SK-N-SH treated with all-trans-retinoic acid at 6 μM for 48 hours (cell line): ENCODE measurements around the gene APOBEC3H.

Source experiments
- ATAC-seq: fragments of 200-7000 bp; cut with Tn5 transposase; 3 replicates; pipeline ENCODE4 v1.9.1; 2020; ENCODE audit warnings: mild to moderate bottlenecking, moderate library complexity
- ARNTL ChIP-seq: fragments of 450-650 bp; formaldehyde crosslinking; IDR thresholded peaks from 2 replicates; pipeline ENCODE4 v1.5.0; 2020; ENCODE audit warnings: low read depth, mild to moderate bottlenecking, moderate library complexity, borderline replicate concordance
- CSDC2 ChIP-seq: fragments of 250-450 bp; sonication (Bioruptor Pico); IDR thresholded peaks from 2 replicates; pipeline ENCODE4 v1.5.0; 2020; ENCODE audit warnings: mild to moderate bottlenecking, moderate library complexity
- ESRRG ChIP-seq: fragments of 250-450 bp; sonication (Bioruptor Pico); IDR thresholded peaks from 2 replicates; pipeline ENCODE4 v1.6.1; 2021; ENCODE audit warnings: mild to moderate bottlenecking
- GLIS3 ChIP-seq: fragments of 250-450 bp; sonication (Bioruptor Pico); IDR thresholded peaks from 2 replicates; pipeline ENCODE4 v1.5.0; 2020; ENCODE audit warnings: mild to moderate bottlenecking, moderate library complexity
- SNAI2 ChIP-seq: fragments of 250-450 bp; sonication (Bioruptor Pico); IDR thresholded peaks from 2 replicates; pipeline ENCODE4 v1.5.0; 2020; ENCODE audit warnings: mild to moderate bottlenecking, moderate library complexity
- TOX ChIP-seq: fragments of 250-450 bp; sonication (Bioruptor Pico); IDR thresholded peaks from 2 replicates; pipeline ENCODE4 v1.8.0; 2021; ENCODE audit warnings: mild to moderate bottlenecking, moderate library complexity, borderline replicate concordance
- ZC3H10 ChIP-seq: fragments of 250-450 bp; sonication (Bioruptor Pico); IDR thresholded peaks from 2 replicates; pipeline ENCODE4 v1.5.1; 2021; ENCODE audit warnings: mild to moderate bottlenecking, moderate library complexity
- ZFP3 ChIP-seq: fragments of 250-450 bp; sonication (Bioruptor Pico); IDR thresholded peaks from 2 replicates; pipeline ENCODE4 v1.5.0; 2020; ENCODE audit warnings: mild to moderate bottlenecking, moderate library complexity
- ZFP30 ChIP-seq: fragments of 450-650 bp; formaldehyde crosslinking; IDR thresholded peaks from 2 replicates; pipeline ENCODE4 v1.5.0; 2022; ENCODE audit warnings: mild to moderate bottlenecking, moderate library complexity
- ZNF565 ChIP-seq: fragments of 450-650 bp; formaldehyde crosslinking; conservative IDR thresholded peaks from 2 replicates; pipeline ENCODE4 v1.5.0; 2020; ENCODE audit warnings: low read depth, mild to moderate bottlenecking, moderate library complexity
- ZNF70 ChIP-seq: fragments of 450-650 bp; formaldehyde crosslinking; IDR thresholded peaks from 2 replicates; pipeline ENCODE4 v1.5.0; 2020; ENCODE audit warnings: mild to moderate bottlenecking, moderate library complexity
- ZNF8 ChIP-seq: fragments of 450-650 bp; formaldehyde crosslinking; IDR thresholded peaks from 2 replicates; pipeline ENCODE4 v1.5.0; 2020; ENCODE audit warnings: mild to moderate bottlenecking, moderate library complexity
- TF ChIP-seq, protein P1 (sequence below): fragments of 250-450 bp; sonication (Bioruptor Pico); IDR thresholded peaks from 2 replicates; pipeline ENCODE4 v1.5.1; 2020; ENCODE audit warnings: low read depth, mild to moderate bottlenecking, moderate library complexity
- TF ChIP-seq, protein P2 (sequence below): fragments of 250-450 bp; sonication (Bioruptor Pico); IDR thresholded peaks from 2 replicates; pipeline ENCODE4 v1.5.0; 2020; ENCODE audit warnings: mild to moderate bottlenecking, moderate library complexity
- TF ChIP-seq, protein P3 (sequence below): fragments of 250-450 bp; sonication (Bioruptor Pico); IDR thresholded peaks from 2 replicates; pipeline ENCODE4 v1.8.0; 2020; ENCODE audit warnings: mild to moderate bottlenecking, moderate library complexity, borderline replicate concordance
- TF ChIP-seq, protein P4 (sequence below): fragments of 250-450 bp; sonication (Bioruptor Pico); IDR thresholded peaks from 2 replicates; pipeline ENCODE4 v1.8.0; 2021; ENCODE audit warnings: low read depth, mild to moderate bottlenecking, moderate library complexity, borderline replicate concordance

APOBEC3H gene

DNA sequence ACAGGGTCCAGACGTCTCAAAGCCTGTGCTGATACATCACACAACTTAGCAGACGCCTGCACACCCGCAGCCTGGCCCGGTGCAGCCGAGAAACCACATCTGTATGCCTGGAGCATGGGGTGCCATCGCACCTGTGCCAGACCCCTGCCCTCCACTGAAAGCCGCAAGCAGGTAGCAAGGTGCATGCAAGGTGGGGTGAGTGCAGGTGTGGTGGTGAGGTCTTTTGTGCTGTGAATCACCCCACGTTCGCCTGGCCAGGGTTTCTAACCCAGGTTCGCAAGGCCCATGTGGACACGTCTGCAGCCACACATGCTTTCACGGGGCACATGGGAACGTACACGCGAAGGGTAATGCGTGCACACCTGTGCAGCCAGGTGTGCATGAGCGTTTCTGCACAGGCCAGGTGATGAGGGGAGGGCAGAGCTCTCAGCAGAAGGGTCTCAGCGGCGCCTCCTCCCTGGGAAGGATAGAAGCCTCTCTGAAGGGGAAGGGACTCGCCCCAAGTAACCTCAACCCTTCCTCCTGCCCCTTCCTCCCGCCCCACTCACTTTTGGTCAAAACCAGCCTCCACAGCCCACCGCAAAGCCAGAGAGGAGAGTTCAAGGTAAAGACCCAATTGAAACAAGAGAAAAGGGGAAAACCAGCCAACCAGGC lies 36.0 kb downstream of the APOBEC3H start:
- no peak for ATAC-seq
- TF ChIP-seq TOX (CRISPR knock-in tag) = no peak
- TF ChIP-seq, protein P1, sequence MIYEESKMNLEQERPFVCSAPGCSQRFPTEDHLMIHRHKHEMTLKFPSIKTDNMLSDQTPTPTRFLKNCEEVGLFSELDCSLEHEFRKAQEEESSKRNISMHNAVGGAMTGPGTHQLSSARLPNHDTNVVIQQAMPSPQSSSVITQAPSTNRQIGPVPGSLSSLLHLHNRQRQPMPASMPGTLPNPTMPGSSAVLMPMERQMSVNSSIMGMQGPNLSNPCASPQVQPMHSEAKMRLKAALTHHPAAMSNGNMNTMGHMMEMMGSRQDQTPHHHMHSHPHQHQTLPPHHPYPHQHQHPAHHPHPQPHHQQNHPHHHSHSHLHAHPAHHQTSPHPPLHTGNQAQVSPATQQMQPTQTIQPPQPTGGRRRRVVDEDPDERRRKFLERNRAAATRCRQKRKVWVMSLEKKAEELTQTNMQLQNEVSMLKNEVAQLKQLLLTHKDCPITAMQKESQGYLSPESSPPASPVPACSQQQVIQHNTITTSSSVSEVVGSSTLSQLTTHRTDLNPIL (CRISPR knock-in tag) = no peak
- TF ChIP-seq ZFP30 (CRISPR knock-in tag) = no peak
- TF ChIP-seq ESRRG (CRISPR knock-in tag) = no peak
- TF ChIP-seq ZNF8 (CRISPR knock-in tag) = no peak
- TF ChIP-seq, protein P2, sequence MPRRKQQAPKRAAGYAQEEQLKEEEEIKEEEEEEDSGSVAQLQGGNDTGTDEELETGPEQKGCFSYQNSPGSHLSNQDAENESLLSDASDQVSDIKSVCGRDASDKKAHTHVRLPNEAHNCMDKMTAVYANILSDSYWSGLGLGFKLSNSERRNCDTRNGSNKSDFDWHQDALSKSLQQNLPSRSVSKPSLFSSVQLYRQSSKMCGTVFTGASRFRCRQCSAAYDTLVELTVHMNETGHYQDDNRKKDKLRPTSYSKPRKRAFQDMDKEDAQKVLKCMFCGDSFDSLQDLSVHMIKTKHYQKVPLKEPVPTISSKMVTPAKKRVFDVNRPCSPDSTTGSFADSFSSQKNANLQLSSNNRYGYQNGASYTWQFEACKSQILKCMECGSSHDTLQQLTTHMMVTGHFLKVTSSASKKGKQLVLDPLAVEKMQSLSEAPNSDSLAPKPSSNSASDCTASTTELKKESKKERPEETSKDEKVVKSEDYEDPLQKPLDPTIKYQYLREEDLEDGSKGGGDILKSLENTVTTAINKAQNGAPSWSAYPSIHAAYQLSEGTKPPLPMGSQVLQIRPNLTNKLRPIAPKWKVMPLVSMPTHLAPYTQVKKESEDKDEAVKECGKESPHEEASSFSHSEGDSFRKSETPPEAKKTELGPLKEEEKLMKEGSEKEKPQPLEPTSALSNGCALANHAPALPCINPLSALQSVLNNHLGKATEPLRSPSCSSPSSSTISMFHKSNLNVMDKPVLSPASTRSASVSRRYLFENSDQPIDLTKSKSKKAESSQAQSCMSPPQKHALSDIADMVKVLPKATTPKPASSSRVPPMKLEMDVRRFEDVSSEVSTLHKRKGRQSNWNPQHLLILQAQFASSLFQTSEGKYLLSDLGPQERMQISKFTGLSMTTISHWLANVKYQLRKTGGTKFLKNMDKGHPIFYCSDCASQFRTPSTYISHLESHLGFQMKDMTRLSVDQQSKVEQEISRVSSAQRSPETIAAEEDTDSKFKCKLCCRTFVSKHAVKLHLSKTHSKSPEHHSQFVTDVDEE (CRISPR knock-in tag) = no peak
- TF ChIP-seq SNAI2 = no peak
- TF ChIP-seq, all 23 proteins: peak for 0

DNA sequence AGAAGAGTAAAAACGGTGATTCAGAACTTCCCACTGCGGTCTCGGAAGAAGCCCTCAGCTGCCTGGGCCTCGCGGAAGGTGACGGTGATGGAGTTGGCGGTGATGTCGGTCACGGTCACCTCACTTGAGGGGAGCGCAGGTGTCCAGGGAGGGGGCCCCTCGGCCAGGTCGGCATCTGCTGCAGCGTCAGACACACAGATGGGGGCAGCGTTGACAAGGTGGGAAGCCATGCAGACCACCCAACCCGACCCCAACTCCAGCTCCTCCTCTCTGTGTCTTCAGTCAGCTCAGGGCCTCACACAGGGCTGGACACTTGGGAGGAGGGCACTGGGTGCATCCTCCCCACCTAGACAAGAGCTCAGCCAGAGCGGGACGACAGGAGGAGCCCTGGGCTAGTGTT lies 36.8 kb downstream of the APOBEC3H start:
- ATAC-seq = no peak

DNA sequence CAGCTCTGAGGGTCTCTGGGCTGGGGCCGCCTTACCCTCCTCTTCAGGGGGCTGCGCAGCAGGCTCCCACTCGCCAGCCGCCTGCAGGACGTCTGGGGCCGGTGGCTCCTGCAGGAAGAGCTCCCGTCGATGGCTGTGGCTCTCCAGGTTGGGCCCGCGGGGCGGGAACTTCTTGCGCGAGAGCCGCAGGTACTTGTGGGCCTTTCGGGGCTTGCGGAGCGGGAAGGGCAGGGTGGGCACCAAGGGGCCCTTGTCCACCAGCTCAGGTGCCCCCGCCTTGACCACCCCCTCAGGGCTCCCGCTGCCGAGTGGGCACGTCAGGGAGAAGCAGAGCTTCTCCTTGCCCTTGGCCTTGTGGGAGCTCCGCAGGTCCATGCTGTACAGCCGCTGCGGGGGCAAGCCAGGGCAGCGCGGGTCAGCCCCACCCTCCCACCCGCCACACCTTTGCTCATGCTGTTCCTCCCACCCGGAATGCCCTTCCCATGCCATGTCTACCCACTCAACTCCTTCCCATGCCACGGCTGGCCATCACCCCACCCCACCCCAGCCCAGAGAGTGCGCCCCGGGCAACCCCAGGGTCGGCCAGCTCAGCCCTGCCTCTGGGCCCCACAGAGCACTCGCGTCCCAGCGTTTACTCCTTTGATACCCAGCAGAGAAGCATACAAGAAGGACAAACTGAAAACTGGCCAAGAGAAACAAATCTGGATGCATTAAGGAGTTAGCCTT lies 37.5 kb downstream of the APOBEC3H start:
- TF ChIP-seq ZFP30 (CRISPR knock-in tag) (no peak), ZC3H10 (no peak), ZNF565 (no peak), ZNF70 (no peak), ZFP3 (no peak)
- TF ChIP-seq, protein P2 (CRISPR knock-in tag) = no peak
- TF ChIP-seq, protein P3, sequence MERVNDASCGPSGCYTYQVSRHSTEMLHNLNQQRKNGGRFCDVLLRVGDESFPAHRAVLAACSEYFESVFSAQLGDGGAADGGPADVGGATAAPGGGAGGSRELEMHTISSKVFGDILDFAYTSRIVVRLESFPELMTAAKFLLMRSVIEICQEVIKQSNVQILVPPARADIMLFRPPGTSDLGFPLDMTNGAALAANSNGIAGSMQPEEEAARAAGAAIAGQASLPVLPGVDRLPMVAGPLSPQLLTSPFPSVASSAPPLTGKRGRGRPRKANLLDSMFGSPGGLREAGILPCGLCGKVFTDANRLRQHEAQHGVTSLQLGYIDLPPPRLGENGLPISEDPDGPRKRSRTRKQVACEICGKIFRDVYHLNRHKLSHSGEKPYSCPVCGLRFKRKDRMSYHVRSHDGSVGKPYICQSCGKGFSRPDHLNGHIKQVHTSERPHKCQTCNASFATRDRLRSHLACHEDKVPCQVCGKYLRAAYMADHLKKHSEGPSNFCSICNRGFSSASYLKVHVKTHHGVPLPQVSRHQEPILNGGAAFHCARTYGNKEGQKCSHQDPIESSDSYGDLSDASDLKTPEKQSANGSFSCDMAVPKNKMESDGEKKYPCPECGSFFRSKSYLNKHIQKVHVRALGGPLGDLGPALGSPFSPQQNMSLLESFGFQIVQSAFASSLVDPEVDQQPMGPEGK = no peak

More for the DNA sequence above, 36.8 kb downstream of the APOBEC3H start:
- TF ChIP-seq SNAI2 (no peak), ZFP30 (CRISPR knock-in tag) (no peak), ESRRG (CRISPR knock-in tag) (no peak), ZNF565 (no peak), GLIS3 (CRISPR knock-in tag) (no peak), ZFP3 (no peak), CSDC2 (CRISPR knock-in tag) (no peak), ARNTL (CRISPR knock-in tag) (no peak)
- TF ChIP-seq, protein P4, sequence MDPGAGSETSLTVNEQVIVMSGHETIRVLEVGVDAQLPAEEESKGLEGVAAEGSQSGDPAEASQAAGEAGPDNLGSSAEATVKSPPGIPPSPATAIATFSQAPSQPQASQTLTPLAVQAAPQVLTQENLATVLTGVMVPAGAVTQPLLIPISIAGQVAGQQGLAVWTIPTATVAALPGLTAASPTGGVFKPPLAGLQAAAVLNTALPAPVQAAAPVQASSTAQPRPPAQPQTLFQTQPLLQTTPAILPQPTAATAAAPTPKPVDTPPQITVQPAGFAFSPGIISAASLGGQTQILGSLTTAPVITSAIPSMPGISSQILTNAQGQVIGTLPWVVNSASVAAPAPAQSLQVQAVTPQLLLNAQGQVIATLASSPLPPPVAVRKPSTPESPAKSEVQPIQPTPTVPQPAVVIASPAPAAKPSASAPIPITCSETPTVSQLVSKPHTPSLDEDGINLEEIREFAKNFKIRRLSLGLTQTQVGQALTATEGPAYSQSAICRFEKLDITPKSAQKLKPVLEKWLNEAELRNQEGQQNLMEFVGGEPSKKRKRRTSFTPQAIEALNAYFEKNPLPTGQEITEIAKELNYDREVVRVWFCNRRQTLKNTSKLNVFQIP (CRISPR knock-in tag) = no peak

More for the DNA sequence above, 37.5 kb downstream of the APOBEC3H start:
- ATAC-seq = peak; percentile 26; the same call in 1 of the 3 replicates
